SK-N-SH treated with all-trans-retinoic acid at 6 μM for 48 hours (cell line): ENCODE data around the gene DIDO1.

ENCODE experiments used
- CREB5 ChIP-seq: fragments of 250-450 bp; sonication (Bioruptor Pico); IDR thresholded peaks from 2 replicates; pipeline ENCODE4 v1.5.1; 2020; ENCODE audit warnings: low read depth, mild to moderate bottlenecking, moderate library complexity
- CSDC2 ChIP-seq: fragments of 250-450 bp; sonication (Bioruptor Pico); IDR thresholded peaks from 2 replicates; pipeline ENCODE4 v1.5.0; 2020; ENCODE audit warnings: mild to moderate bottlenecking, moderate library complexity
- CSRNP3 ChIP-seq: fragments of 250-450 bp; sonication (Bioruptor Pico); IDR thresholded peaks from 2 replicates; pipeline ENCODE4 v1.5.1; 2021; ENCODE audit warnings: mild to moderate bottlenecking, moderate library complexity
- ESRRG ChIP-seq: fragments of 250-450 bp; sonication (Bioruptor Pico); IDR thresholded peaks from 2 replicates; pipeline ENCODE4 v1.6.1; 2021; ENCODE audit warnings: mild to moderate bottlenecking
- ISL1 ChIP-seq: fragments of 250-450 bp; sonication (Bioruptor Pico); IDR thresholded peaks from 2 replicates; pipeline ENCODE4 v2.1.2; 2022; ENCODE audit warnings: mild to moderate bottlenecking, moderate library complexity
- RARB ChIP-seq: fragments of 250-450 bp; sonication (Bioruptor Pico); IDR thresholded peaks from 2 replicates; pipeline ENCODE4 v1.8.0; 2021; ENCODE audit warnings: mild to moderate bottlenecking, moderate library complexity
- SNAI2 ChIP-seq: fragments of 250-450 bp; sonication (Bioruptor Pico); IDR thresholded peaks from 2 replicates; pipeline ENCODE4 v1.5.0; 2020; ENCODE audit warnings: mild to moderate bottlenecking, moderate library complexity
- TOX ChIP-seq: fragments of 250-450 bp; sonication (Bioruptor Pico); IDR thresholded peaks from 2 replicates; pipeline ENCODE4 v1.8.0; 2021; ENCODE audit warnings: mild to moderate bottlenecking, moderate library complexity, borderline replicate concordance
- ZC3H10 ChIP-seq: fragments of 250-450 bp; sonication (Bioruptor Pico); IDR thresholded peaks from 2 replicates; pipeline ENCODE4 v1.5.1; 2021; ENCODE audit warnings: mild to moderate bottlenecking, moderate library complexity
- ZFP3 ChIP-seq: fragments of 250-450 bp; sonication (Bioruptor Pico); IDR thresholded peaks from 2 replicates; pipeline ENCODE4 v1.5.0; 2020; ENCODE audit warnings: mild to moderate bottlenecking, moderate library complexity
- ZFP30 ChIP-seq: fragments of 450-650 bp; formaldehyde crosslinking; IDR thresholded peaks from 2 replicates; pipeline ENCODE4 v1.5.0; 2022; ENCODE audit warnings: mild to moderate bottlenecking, moderate library complexity
- ZNF565 ChIP-seq: fragments of 450-650 bp; formaldehyde crosslinking; conservative IDR thresholded peaks from 2 replicates; pipeline ENCODE4 v1.5.0; 2020; ENCODE audit warnings: low read depth, mild to moderate bottlenecking, moderate library complexity
- ZNF70 ChIP-seq: fragments of 450-650 bp; formaldehyde crosslinking; IDR thresholded peaks from 2 replicates; pipeline ENCODE4 v1.5.0; 2020; ENCODE audit warnings: mild to moderate bottlenecking, moderate library complexity
- TF ChIP-seq, protein P1 (sequence below): fragments of 250-450 bp; sonication (Bioruptor Pico); IDR thresholded peaks from 2 replicates; pipeline ENCODE4 v1.8.0; 2020; ENCODE audit warnings: mild to moderate bottlenecking, moderate library complexity, borderline replicate concordance

- TF ChIP-seq ZNF565 (CRISPR knock-in tag) (no peak), ZNF70 (no peak), ZFP30 (CRISPR knock-in tag) (no peak), TOX (CRISPR knock-in tag) (no peak), ZFP3 (CRISPR knock-in tag) (no peak), CREB5 (CRISPR knock-in tag) (no peak), RARB (no peak), ZC3H10 (no peak), SNAI2 (no peak), ISL1 (CRISPR knock-in tag) (no peak), CSDC2 (CRISPR knock-in tag) (no peak), ESRRG (CRISPR knock-in tag) (no peak), CSRNP3 (no peak)
- TF ChIP-seq, protein P1, sequence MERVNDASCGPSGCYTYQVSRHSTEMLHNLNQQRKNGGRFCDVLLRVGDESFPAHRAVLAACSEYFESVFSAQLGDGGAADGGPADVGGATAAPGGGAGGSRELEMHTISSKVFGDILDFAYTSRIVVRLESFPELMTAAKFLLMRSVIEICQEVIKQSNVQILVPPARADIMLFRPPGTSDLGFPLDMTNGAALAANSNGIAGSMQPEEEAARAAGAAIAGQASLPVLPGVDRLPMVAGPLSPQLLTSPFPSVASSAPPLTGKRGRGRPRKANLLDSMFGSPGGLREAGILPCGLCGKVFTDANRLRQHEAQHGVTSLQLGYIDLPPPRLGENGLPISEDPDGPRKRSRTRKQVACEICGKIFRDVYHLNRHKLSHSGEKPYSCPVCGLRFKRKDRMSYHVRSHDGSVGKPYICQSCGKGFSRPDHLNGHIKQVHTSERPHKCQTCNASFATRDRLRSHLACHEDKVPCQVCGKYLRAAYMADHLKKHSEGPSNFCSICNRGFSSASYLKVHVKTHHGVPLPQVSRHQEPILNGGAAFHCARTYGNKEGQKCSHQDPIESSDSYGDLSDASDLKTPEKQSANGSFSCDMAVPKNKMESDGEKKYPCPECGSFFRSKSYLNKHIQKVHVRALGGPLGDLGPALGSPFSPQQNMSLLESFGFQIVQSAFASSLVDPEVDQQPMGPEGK (CRISPR knock-in tag) = no peak
Measured at GRCh38 chr20:62918147-62918546, 8.2 kb downstream of the DIDO1 start.
